Keratinocyte (primary cell): ENCODE measurements around the gene RERE.

Experiments used
- EZH2 ChIP-seq: IDR thresholded peaks from one replicate; pipeline ENCODE4 v1.6.1; 2012; ENCODE audit warnings: inconsistent platforms, mild to moderate bottlenecking, low read length, moderate library complexity
- TF ChIP-seq, protein P1 (sequence below), 3 experiments: IDR thresholded peaks in 1 of 3; conservative IDR thresholded peaks in 1 of 3; optimal IDR thresholded peaks in 1 of 3; 2 replicates in 2 of 3; 3 replicates in 1 of 3; pipeline versions ENCODE3 to v1.5.1; 2011; ENCODE audit warnings: low read length in 3 of 3, mild to moderate bottlenecking in 3 of 3, moderate library complexity in 2 of 3, control low read depth in 1 of 3, inconsistent platforms in 1 of 3; ENCODE audit not compliant: insufficient read depth in 2 of 3; ENCODE audit errors: extremely low read depth in 1 of 3

DNA sequence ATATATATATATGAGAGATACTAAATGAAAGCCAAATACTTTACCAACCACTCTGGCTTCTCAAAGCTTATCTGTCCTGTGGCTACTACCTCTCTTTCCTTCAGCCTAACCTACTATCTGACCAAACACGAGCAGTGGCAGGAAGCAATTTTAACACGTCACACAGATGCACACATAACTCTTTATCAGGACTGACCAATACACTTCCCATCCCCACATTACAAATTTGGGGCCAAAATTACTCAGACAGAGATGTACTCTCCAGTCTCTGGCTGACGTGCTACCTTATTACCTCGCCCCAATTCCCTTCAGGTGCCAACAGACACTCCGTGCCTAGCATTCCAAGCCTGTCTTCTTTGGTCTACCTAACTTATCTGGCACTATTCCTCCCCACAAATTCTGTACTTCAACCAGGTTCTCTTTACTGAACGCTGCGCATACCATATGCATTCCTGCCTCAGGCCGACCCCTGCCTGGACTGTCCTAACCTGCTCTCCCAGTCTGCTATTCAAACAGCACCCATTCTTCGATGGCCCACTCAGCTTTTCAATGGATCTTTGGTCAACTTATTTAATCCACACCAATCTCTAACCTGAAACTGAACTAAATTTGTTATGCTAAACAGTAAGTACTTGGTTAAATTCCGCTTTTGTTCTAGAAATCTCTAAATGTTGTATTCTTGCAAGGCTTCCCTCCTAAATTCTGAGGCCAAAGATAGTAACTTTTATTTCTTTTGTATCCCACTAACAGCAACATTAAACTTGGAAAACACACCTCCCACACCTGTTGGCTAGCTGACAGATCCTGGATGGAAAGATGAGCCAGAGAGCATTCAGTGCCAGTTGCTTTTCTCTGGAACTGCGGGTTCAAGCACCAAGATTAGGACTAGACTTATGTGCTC is 27.9 kb downstream of the RERE start:
- TF ChIP-seq, protein P1, sequence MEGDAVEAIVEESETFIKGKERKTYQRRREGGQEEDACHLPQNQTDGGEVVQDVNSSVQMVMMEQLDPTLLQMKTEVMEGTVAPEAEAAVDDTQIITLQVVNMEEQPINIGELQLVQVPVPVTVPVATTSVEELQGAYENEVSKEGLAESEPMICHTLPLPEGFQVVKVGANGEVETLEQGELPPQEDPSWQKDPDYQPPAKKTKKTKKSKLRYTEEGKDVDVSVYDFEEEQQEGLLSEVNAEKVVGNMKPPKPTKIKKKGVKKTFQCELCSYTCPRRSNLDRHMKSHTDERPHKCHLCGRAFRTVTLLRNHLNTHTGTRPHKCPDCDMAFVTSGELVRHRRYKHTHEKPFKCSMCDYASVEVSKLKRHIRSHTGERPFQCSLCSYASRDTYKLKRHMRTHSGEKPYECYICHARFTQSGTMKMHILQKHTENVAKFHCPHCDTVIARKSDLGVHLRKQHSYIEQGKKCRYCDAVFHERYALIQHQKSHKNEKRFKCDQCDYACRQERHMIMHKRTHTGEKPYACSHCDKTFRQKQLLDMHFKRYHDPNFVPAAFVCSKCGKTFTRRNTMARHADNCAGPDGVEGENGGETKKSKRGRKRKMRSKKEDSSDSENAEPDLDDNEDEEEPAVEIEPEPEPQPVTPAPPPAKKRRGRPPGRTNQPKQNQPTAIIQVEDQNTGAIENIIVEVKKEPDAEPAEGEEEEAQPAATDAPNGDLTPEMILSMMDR (optimal IDR thresholded peaks at IDR 0.05 in 1 of 3, IDR thresholded peaks at IDR 0.05 in 1 of 3, conservative IDR thresholded peaks at IDR 0.05 in 1 of 3; ENCODE audit: extremely low read depth in 1 of 3, insufficient read depth in 2 of 3, low read length in 3 of 3) = no peak
- no peak for TF ChIP-seq EZH2
